Skeletal muscle tissue (tissue), 4 donors: ENCODE results near the gene SDC3. TPM values are rescaled to one million over a fixed set of nuclear protein-coding genes. Genes with fewer than 3 reads are reported as not detected.

Experiments used
- H3K27ac ChIP-seq: one replicate; pipeline ENCODE4 v1.7.0; 2013; ENCODE audit warnings: mild to moderate bottlenecking, low read depth, low read length, inconsistent platforms
- H3K27me3 ChIP-seq, 3 donors: one replicate each; pipeline ENCODE4 v1.7.0; 2013; ENCODE audit warnings: low read length in 3 of 3; ENCODE audit not compliant: control insufficient read depth in 3 of 3, insufficient read depth in 3 of 3
- H3K36me3 ChIP-seq, 3 donors: one replicate each; pipeline ENCODE4 v1.7.0; 2013; ENCODE audit warnings: low read length in 3 of 3; ENCODE audit not compliant: control insufficient read depth in 3 of 3, insufficient read depth in 3 of 3
- H3K4me1 ChIP-seq, 3 donors: one replicate each; pipeline ENCODE4 v1.7.0; 2013; ENCODE audit warnings: low read length in 3 of 3, mild to moderate bottlenecking in 3 of 3; ENCODE audit not compliant: control insufficient read depth in 3 of 3, insufficient read depth in 3 of 3
- H3K4me3 ChIP-seq, 3 donors: one replicate each; pipeline ENCODE4 v1.7.0; 2013; ENCODE audit warnings: low read length in 3 of 3
- H3K9ac ChIP-seq, 3 donors: one replicate each; pipeline ENCODE4 v1.7.0; 2013; ENCODE audit warnings: low read length in 3 of 3, mild to moderate bottlenecking in 3 of 3, moderate library complexity in 2 of 3, low read depth in 1 of 3
- H3K9me3 ChIP-seq, 3 donors: one replicate each; pipeline ENCODE4 v1.7.0; 2013; ENCODE audit warnings: low read length in 3 of 3; ENCODE audit not compliant: control insufficient read depth in 3 of 3
- total RNA-seq: library from RNA; depleted of rRNA; stranded (reverse); fragments of >200 nt; gene quantifications from one replicate; pipeline ENCODE4 v1.2.3, GENCODE V29; 2014
- donor health status: Osteomylitis.

SDC3 gene
- total RNA-seq, 1 donor from 2014 or later, result 8.9 TPM

DNA sequence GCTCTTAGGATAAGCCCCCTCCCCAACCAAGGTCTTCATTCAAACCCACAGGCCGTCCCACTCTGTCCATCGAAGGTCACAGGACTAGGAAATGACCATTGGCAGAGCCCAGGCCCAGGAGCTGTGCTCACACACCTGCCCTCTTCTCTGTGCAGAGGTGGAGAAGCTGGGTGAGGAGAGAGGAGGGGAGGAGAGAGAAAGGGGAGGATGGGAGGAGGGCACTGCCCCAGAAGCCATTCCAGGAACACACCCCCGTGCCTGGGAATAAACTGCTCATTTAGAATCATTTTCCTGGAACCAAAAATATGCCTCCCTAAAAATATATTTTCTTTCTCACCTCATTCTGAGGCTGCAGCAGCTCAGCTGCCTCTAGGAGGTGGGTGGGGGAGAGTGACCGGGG, 6.4 kb upstream of the SDC3 start:
- no peaks in the 10 kb centered on the region for H3K9me3 ChIP-seq
- no peaks in the 10 kb centered on the region for H3K36me3 ChIP-seq
- peaks cover 0 to 3% (median 0%) of the 10 kb centered on the region in 3 donors for H3K4me1 ChIP-seq
- no peak overlapping the region for H3K9ac ChIP-seq
- H3K4me3 ChIP-seq, result no peak overlapping the region
- no peaks in the 10 kb centered on the region for H3K27me3 ChIP-seq
- no peak overlapping the region for H3K27ac ChIP-seq

GRCh38 chr1:30914587-30914922, 6.0 kb upstream of the SDC3 start:
- H3K9me3 ChIP-seq, result no peaks in the 10 kb centered on the region
- H3K27ac ChIP-seq, result no peak overlapping the region
- no peak overlapping the region for H3K9ac ChIP-seq
- peaks cover 0 to 2% (median under 1%) of the 10 kb centered on the region in 3 donors for H3K27me3 ChIP-seq
- no peak overlapping the region for H3K4me3 ChIP-seq
- H3K36me3 ChIP-seq, result no peaks in the 10 kb centered on the region
- peaks cover 0 to 3% (median under 1%) of the 10 kb centered on the region in 3 donors for H3K4me1 ChIP-seq

DNA sequence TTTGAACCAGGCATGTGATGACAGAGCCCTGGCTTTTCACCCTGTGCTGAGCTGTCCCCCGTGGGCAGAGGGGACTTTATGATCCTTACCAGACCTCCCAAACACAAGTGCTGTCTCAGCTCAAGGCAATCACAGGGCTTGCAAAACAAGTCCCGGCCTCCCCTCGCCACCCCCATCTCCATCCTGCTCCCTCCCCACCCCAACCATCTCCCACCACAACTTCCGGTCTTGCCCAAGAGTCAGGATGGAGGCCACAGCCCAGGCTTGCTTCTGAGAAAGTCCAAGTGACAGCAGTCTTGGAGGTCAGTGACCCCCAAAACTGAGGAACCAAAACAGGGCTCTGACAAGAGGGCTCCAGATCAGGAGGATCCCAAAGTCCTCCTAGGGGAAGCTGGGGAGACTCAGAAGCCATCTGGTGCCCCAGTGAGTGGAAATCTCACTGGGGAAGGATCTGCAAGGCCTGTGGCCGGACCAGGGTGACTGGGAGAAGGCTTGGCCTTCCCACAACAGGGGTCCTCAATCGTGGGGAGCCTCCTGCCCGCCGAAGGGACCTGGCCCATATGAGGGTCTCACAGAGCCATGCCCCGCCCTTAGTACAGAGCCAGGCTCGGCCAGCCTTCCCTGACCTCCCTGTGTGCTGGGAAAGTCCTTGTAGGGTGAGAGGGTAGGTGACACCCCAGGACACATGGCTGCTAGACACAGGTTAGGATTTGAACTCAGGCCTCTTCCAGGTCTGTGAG, 4.5 kb upstream of the SDC3 start:
- H3K27me3 ChIP-seq, result peaks cover 0 to 9% (median 7%) of the 10 kb centered on the region in 3 donors
- no peak overlapping the region for H3K4me3 ChIP-seq
- no peak overlapping the region for H3K9ac ChIP-seq
- peak overlapping the region; percentile 64 for H3K27ac ChIP-seq
- no peaks in the 10 kb centered on the region for H3K9me3 ChIP-seq
- H3K4me1 ChIP-seq, result peaks cover 0 to 9% (median 8%) of the 10 kb centered on the region in 3 donors
- H3K36me3 ChIP-seq, result no peaks in the 10 kb centered on the region

GRCh38 chr1:30912224-30912623, 3.7 kb upstream of the SDC3 start:
- no peaks in the 10 kb centered on the region for H3K36me3 ChIP-seq
- no peaks in the 10 kb centered on the region for H3K9me3 ChIP-seq
- H3K4me1 ChIP-seq, result peaks cover 6 to 16% (median 16%) of the 10 kb centered on the region in 3 donors
- H3K4me3 ChIP-seq, result no peak overlapping the region
- no peak overlapping the region for H3K9ac ChIP-seq
- H3K27me3 ChIP-seq, result peaks cover 5 to 15% (median 13%) of the 10 kb centered on the region in 3 donors
- H3K27ac ChIP-seq, result no peak overlapping the region

DNA sequence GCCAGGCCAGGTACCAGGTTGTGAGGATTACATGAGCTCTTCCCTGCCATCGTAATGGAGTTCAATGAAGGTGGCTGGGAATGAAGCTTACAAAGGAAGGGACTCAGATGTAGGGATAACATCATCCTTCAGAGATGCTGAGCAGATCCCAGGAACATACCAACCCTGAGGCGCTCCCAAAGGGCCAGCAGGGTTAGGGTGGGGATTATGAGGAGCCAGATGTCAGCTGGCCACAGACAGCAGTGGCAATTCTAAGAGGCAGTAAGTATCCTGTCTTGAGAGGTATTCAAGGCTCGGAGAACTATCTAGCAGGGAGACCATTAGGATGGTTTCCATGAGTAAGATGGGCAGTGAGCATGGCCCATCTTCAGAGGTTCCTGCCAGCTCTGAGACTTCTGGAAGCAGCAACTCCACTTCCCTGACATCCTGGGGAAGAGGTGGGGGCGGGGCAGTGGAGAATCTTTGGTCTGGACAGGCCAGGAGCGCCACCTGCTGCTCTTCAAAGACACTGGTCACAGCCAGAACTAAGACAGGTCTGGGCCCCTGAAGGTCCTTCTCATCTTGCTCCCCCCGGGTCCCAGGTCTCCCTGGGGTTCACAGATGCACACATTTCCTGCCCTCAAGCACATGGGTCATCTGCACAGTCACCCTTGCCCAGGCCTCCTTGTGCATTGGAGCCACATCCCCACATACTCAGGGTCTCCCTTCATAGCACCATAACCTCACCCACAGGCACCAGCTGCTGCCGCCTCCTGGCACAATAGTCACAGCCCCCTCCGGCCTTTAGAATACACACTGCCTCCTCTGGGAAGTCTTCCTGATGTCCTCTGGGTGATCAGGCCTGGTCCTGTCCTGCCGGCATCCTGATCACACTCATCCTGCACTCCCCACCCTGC, 2.7 kb upstream of the SDC3 start:
- peaks cover 6 to 22% (median 18%) of the 10 kb centered on the region in 3 donors for H3K4me1 ChIP-seq

DNA sequence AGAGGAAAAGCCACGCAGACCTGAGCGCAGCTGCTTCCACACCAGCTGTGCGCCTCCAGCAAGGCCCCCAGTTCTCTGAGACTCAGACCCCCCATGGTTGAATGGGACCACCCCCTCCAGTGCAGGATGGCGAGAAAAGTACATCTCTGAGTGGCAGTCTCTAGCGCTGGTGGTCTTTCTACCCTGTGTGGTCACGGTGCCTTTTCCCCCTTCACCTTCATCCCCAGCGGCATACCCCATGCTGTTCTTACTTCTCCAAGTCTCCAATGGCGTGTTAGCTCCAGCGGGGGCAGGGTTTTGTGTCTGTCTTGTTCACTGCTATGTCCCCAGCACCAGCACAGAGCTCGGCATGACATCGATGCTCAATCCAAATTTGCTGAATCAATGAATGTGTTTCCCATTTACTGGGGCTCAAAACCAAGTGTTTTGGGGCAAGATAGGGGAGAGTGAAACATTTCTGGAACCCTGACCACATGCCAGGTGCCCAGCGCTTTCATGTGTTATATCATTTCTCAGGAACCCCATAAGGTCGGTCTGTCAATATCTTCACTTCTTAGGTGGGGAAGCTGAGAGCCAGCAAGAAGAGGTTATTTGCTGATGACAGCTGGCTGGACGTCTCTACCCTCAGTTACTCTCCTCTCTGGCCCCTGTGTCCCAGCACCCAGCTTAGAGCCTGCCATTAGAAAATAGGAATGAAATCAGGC, 959 bp upstream of the SDC3 start:
- Histone ChIP-seq H3K4me1 (peaks cover 6 to 22% (median 20%) of the 10 kb centered on the region in 3 donors), H3K27me3 (peaks cover 5 to 17% (median 15%) of the 10 kb centered on the region in 3 donors), H3K36me3 (no peaks in the 10 kb centered on the region), H3K9me3 (no peaks in the 10 kb centered on the region), H3K4me3 (peak overlapping the region; percentile 52 to 56 (median 52)), H3K9ac (peak overlapping the region in 1 of 3 donors; percentile 60), H3K27ac (no peak overlapping the region)

More for the DNA sequence above, 2.7 kb upstream of the SDC3 start:
- Histone ChIP-seq H3K36me3 (no peaks in the 10 kb centered on the region), H3K4me3 (no peak overlapping the region), H3K9me3 (no peaks in the 10 kb centered on the region), H3K27me3 (peaks cover 5 to 17% (median 15%) of the 10 kb centered on the region in 3 donors), H3K27ac (no peak overlapping the region), H3K9ac (no peak overlapping the region)

DNA sequence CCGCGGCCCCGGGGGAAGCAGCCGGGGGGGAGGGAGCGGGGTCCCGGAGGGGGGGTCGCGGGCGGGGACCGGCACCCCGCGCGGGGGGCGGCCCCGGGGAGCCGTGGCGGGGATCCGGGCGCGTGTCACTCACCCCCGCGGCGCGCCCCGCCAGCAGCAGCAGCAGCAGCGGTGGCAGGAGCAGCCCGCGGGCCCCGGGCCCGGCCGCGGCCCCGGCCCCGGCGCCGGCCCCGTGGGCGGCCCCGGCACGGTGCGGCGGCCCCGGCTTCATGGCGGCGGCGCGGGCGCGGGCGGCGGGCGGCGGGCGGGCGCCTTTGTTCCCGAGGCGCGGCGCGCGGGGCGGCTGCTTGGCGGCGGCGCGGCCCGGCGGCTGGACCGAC, 252 bp downstream of the SDC3 start:
- H3K27ac ChIP-seq, result no peak overlapping the region
- peaks cover 6 to 22% (median 20%) of the 10 kb centered on the region in 3 donors for H3K4me1 ChIP-seq
- no peaks in the 10 kb centered on the region for H3K9me3 ChIP-seq
- H3K9ac ChIP-seq, result no peak overlapping the region
- no peak overlapping the region for H3K4me3 ChIP-seq
- peaks cover 5 to 17% (median 15%) of the 10 kb centered on the region in 3 donors for H3K27me3 ChIP-seq
- H3K36me3 ChIP-seq, result no peaks in the 10 kb centered on the region

DNA sequence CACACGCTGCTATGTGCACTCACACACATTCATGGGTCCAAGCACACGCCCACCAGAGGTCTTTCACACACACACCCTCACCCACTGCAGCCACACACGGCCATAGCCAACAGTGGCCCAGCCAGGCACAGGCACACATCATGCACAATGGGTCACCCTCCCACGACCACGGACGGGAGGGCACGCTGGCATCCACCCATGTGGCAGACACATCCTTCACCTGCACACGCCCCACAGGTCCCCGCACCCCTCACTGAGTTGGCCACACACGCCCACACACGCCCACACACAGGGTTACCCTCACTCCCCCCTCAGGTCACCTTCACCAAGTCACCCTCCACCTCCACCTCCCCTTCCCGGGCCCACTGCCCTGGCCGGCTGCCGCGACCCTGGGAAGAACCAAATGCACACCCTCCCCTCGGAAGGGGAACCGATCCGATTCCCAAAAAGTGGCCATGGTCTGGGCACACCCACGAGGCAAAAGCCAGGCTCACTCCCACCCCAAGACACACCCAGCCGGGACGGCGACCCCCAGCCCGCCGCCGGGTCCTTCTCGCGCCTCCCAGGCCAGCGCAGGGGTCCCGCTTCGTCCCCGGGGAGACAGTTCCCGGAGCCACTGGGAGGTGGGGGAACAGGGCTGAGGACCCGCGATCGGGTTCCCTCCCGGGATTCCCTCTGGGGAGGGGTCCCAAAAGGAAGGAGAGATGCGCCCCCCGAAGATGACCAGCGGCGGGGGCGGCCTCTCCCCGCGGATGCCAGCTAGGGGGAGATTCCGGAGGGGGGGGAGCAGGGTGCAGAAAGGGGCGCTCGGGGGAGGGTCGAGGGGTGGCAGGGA, 860 bp downstream of the SDC3 start:
- Histone ChIP-seq H3K27me3 (peaks cover 5 to 17% (median 15%) of the 10 kb centered on the region in 3 donors), H3K9ac (peak overlapping the region in 1 of 3 donors; percentile 45), H3K36me3 (no peaks in the 10 kb centered on the region), H3K4me1 (peaks cover 6 to 22% (median 20%) of the 10 kb centered on the region in 3 donors), H3K27ac (no peak overlapping the region), H3K9me3 (no peaks in the 10 kb centered on the region), H3K4me3 (peak overlapping the region; percentile 42 to 59 (median 56))
